ENCODE measurements around the gene JUND.

Gene JUND

GRCh38 chr19:18234194-18234593 lies 47.2 kb downstream of the JUND start:
- no peak for DNase-seq (ENCODE audit: low read depth)

- no peak for DNase-seq (ENCODE audit: low read depth)
Measured at GRCh38 chr19:18233224-18233825, 48.1 kb downstream of the JUND start.

GRCh38 chr19:18232540-18233223 lies 48.7 kb downstream of the JUND start:
- no peak for DNase-seq (ENCODE audit: low read depth)

- no peak for DNase-seq (ENCODE audit: low read depth)
Measured at GRCh38 chr19:18231775-18232174, 49.6 kb downstream of the JUND start.

- no peak for DNase-seq (ENCODE audit: low read depth)
Measured at GRCh38 chr19:18230941-18231734, 50.3 kb downstream of the JUND start.

GRCh38 chr19:18229915-18230314 lies 51.5 kb downstream of the JUND start:
- no peak for DNase-seq (ENCODE audit: low read depth)

Measured in stimulated activated CD8-positive, alpha-beta memory T cell treated with anti-CD3 and anti-CD28 coated beads, Interleukin-12 subunit alpha, Interleukin-12 subunit beta, amount 100 ng/mL, for 1 hour (primary cell).